SK-MEL-5 (cell line): ENCODE data around the gene COX6A2. TPM values are rescaled to one million over a fixed set of nuclear protein-coding genes. Genes with fewer than 3 reads are reported as not detected.

Experiments
- DNase-seq: peaks from one replicate; pipeline ENCODE4 v3.0.0-alpha.2; 2016; ENCODE audit warnings: low read depth, low spot score
- in situ Hi-C: cut with HindIII; loops from 2 replicates; pipeline ENCODE4 v1.10.0; 2016; ENCODE audit warnings: low sequenced_read_pairs, high pct_unique_total_duplicates, low pct_unique_long_range_greater_than_20kb
- total RNA-seq: library from RNA; depleted of rRNA; stranded (reverse); fragments of >200 nt; shearing (Covaris generic); gene quantifications from 2 replicates; pipeline ENCODE4 v1.2.3, GENCODE V29; 2014

COX6A2 gene
- total RNA-seq, 1 experiment from 2014 or later, result not detected

- in situ Hi-C loops, result no loop called here
- DNase-seq, result no peak
Measured at GRCh38 chr16:31465788-31466370, 37.7 kb upstream of the COX6A2 start.

GRCh38 chr16:31464781-31465260 is 36.7 kb upstream of the COX6A2 start:
- no peak for DNase-seq
- in situ Hi-C loops, result no loop called here

GRCh38 chr16:31464348-31464769 is 36.2 kb upstream of the COX6A2 start:
- in situ Hi-C loops, result no loop called here
- DNase-seq, result no peak

GRCh38 chr16:31461921-31462804 is 34.0 kb upstream of the COX6A2 start:
- in situ Hi-C loops, result no loop called here
- no peak for DNase-seq

GRCh38 chr16:31461201-31461920 is 33.2 kb upstream of the COX6A2 start:
- no peak for DNase-seq
- in situ Hi-C loops, result no loop called here

GRCh38 chr16:31460582-31461002 is 32.4 kb upstream of the COX6A2 start:
- in situ Hi-C loops, result no loop called here
- peak; percentile 56 for DNase-seq

GRCh38 chr16:31459687-31460581 is 31.8 kb upstream of the COX6A2 start:
- in situ Hi-C loops, result no loop called here
- peak; percentile 99 for DNase-seq

GRCh38 chr16:31458844-31459686 is 30.9 kb upstream of the COX6A2 start, which contains the start of gene ARMC5:
Gene ARMC5 (plus strand): TSS chr16:31459501. CDS start chr16:31459525, 24 bp downstream.
- DNase-seq, result peak; percentile 97

GRCh38 chr16:31458073-31458843 is 30.1 kb upstream of the COX6A2 start:
- DNase-seq, result peak; percentile 24

More at GRCh38 chr16:31458844-31459686, 30.9 kb upstream of the COX6A2 start, which contains the start of gene ARMC5:
- in situ Hi-C loops, result no loop called here

GRCh38 chr16:31456988-31457360 is 28.8 kb upstream of the COX6A2 start:
- in situ Hi-C loops, result no loop called here
- no peak for DNase-seq

More at GRCh38 chr16:31458073-31458843, 30.1 kb upstream of the COX6A2 start:
- in situ Hi-C loops, result no loop called here

- in situ Hi-C loops, result no loop called here
- DNase-seq, result peak; percentile 44
Measured at GRCh38 chr16:31455601-31456314, 27.6 kb upstream of the COX6A2 start.

GRCh38 chr16:31453255-31454204 is 25.4 kb upstream of the COX6A2 start:
- in situ Hi-C loops, result no loop called here
- DNase-seq, result no peak

GRCh38 chr16:31452631-31453106 is 24.5 kb upstream of the COX6A2 start:
- peak; percentile 65 for DNase-seq
- in situ Hi-C loops, result no loop called here
